Activated CD4-positive, CD25-positive, alpha-beta regulatory T cell treated with anti-CD3 and anti-CD28 coated beads, Interleukin-2, amount 50 U/mL, for 24 hours (primary cell): ENCODE results near the gene CAPSL.
"Not testable (repeated sequence)": the region's sequence is repeated elsewhere in the genome, so short reads cannot be mapped to it uniquely, and the experiment has no call there.

Experiments
- ATAC-seq, 2 donors: fragments of 150-1000 bp; cut with Tn5 transposase; one replicate each; pipeline ENCODE4 v1.10.0; 2021; ENCODE audit warnings: mild to moderate bottlenecking in 1 of 2, moderate library complexity in 1 of 2

CAPSL gene

DNA sequence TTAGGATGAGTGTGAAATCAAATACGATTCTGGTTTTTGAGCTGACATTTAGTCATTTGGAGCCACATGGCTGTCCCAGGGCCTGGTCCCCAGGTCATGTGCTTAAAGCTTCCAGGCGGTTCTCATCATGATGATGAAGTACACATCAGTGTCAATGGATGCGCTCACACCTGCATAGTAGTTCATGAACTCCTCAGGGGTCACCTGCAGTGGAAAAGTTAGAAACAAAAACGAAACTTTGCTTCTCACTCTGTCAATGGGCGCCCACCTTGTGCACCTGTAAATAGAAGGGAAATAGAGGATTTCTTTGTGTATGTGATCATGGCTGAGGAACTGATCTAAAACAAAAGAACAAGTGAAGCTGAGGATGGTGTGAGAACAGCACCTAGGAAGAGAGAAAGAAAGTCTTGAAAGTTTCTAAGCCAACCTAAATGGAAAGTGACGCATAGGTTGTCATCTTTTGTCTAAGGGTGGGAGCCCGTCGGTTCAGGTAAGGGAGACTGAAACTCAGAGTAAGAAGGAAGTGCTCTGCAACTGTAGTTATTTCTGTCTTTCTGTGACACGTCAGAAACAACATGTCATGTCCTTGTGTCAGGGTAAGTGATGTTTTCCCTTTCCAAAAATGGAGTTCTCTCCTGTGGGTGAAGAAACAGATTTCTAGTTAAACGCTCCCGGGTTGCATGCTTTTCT lies 33.8 kb downstream of the CAPSL start:
- ATAC-seq, result peak; percentile 75 to 82

DNA sequence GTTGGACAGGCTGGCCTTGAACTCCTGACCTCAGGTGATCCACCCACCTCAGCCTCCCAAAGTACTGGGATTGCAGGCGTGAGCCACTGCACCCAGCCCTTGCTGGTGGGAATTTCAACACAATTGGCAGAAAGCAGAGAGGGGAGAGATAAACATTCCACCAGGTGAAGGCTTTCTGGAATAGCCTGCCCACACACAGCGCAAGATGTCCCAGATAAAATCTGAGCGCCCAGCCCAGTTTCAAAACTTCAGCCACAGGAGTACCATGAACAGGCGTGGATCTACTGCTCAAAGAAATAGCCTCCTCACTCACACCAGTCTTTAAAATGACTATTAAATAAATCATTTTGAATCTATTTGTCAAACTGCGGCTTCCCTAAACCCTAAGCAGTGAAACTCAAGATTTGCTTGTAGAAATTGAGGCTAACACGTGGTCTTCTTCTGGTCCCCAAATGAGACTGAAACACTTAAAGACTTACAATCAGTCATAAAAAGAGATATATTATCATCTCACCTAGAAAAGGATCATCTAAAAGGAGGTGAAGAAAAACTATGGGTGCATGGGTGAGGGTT lies 34.7 kb downstream of the CAPSL start:
- no peak for ATAC-seq

DNA sequence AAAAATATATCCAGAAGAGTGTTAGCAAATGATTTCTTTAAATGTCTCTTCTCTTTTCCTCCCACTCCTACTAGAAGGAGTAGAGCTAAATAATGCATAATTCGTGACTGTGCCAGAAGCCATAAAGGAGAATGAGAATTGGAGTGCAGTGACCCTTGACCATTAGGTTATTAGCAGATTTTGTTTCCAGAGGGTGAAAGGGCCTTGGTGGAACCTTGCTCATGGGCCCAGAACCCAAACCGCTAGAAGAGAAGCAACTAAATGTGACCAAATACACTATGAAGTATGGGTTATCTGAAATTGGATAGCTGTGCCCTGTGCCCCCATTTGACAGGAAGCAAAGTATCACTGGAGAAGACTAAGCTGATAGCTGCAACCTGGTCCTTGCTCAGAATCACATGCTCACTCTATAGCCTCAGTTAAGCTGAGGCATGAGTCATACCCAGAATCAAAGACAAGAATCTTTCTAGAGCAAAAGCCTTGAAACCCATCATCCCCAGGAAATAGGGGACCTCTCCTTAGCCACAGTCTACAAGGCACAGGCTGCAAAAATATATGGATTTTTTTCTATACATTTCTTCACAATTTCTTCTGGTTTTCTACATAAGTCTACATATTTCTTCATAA lies 36.3 kb downstream of the CAPSL start:
- ATAC-seq, result peak; percentile 61 to 63

DNA sequence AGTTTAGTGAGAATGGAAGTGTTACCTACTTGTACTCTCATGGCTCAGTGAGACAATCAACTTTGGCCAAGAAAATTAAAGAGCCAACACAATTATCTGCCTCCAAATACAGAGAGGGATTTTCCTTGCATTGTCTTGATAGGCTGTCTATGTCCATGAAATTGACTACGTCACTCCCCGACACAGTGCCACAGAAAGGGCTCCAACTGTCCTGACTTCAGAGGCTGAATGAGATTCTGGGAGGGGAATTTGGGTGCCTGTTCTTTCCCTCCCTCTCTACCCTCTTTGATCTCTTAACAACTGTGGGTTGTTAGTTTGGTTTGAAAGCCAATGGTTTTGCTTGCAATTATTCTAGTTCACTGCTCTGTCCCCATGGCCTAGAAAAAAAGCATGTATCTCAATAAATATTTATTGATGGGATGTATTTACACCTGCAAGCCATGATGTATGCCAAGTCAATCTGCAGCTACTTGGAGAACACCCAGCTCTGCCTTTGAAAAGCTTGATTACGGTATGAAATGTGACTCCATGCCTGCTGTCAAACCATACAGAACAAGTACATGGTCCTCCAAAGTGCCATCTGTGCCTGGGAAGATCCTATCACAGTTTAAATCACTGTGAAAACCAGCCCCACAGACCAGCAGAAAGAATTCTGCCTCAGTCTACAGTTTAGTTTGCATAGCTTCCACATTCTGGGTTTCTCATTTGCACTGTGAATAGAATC lies 37.3 kb downstream of the CAPSL start:
- ATAC-seq, result no peak

DNA sequence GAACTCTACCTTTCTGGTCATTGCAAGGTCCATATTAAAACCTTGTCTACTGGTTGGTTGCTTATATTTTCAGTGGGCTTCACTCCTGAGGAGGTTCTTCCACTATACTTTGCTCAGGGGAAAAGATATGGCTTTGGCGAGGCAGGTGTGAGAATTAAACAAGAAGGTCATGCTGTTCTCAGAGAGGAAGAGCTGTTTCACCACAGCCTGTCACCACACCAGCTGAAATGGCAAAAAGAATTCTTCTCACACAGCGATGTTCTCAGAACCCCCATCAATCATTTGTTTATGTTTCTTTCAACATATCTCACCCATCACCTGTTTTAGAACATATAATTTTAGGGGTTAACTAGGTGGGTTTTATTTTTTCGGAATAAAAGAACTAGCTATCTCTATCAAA lies 38.6 kb downstream of the CAPSL start:
- ATAC-seq, result no peak

DNA sequence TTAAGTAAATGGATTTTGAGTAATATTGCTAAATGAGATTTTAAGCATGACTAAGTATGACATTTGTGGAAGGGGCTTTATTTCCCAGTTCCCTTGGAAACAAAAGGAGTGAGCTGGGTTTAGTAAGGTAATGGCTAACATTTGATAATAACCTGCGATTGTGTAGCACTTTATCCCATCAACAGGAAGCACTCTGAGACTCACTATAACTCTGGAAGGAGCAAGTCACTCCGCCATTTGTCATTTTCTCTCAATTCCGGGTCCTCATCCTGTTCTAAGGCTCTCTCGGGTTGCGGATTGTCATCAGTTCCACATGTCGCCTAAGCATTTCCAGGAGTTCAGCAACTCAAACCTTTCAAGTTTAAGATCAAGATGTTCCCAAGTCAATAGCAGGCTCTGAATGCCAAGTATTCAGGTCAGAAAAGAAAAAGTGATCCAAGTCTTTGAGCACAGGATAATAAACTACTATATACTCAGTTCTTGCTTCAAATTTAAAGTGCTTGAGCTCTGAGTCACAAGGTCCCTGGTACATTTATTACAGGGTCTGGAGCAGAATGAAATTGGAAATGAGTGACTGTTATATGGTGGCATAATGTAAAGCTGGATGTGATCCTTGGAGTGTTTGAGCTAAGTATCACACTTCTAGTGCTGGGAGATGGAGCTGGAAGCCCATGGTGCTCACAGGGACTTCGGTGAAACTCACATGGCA lies 39.3 kb downstream of the CAPSL start:
- ATAC-seq, result no peak

DNA sequence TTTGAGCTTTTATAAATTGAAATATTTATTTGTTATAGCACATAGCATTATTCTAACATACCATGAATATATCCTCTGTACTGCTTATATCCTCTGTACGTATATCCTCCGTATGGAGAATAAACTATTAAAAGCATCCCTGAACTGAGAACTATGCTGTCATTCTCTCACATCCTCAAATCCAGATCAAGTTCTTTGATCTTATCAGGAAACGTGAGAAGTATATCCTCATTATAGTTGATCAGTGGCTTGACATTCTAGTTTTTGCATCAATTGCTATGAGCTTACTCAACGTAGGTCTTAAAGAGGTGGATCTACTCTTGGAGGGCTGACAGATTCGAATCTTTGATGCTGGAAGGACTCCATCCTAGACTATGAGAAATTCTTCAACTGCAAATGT lies 44.3 kb downstream of the CAPSL start:
- no peak for ATAC-seq

DNA sequence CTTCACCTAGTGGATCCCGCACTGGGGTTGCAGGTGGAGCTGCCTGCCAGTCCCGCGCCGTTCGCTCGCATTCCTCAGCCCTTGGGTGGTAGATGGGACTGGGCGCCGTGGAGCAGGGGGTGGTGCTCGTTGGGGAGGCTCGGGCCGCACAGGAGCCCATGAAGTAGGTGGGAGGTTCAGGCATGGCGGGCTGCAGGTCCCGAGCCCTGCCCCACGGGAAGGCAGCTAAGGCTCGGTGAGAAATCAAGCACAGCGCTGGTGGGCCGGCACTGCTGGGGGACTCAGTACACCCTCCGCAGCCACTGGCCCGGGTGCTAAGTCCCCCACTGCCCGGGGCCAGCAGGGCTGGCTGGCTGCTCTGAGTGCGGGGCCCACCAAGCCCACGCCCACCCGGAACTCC lies 45.6 kb downstream of the CAPSL start:
- not testable (repeated sequence) for ATAC-seq

DNA sequence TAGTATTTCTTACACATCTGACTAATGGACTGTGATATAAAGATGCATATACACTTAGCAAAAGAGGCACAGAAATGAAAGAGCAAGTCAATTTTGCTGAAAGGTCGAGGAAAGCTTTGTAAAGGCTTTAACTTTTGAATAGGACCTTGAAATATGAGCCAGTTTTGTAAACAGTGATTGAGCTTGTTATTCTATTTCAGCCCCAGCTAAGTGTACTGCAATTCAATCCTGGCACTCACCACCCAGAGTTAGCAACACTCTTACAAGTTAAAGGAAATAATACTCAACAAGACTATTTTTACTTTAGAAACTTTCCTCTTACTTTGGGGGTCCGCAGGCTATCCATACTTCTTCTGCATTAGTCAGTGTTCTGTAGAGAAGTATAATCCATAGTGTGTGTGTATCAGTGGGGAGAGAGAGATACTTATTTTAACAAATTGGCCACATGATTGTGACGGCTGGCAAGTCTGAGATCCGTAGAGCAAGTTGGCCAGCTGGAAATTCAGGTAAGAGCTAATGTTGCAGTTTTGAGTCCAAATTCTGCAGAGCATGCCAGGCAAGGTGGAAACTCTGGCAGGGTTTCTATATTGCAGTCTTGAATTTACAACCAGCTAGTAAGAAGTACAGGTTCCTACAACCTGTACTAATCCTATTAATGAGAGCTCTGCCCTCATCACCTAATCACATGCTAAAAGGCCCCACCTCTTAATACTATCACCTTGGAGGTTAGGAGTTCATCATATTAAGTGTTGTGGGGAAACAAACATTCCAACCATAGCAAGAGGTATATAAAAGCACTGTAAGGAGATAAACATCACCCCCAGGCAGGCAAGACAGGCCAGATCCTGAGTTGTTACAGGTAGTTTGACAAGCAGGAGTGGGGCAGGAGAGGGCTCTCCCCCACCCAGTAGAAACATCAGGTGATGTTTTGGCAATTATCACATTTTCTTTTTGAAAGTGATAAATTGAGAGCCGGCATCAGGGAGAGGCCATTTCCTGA lies 48.1 kb downstream of the CAPSL start:
- no peak for ATAC-seq

DNA sequence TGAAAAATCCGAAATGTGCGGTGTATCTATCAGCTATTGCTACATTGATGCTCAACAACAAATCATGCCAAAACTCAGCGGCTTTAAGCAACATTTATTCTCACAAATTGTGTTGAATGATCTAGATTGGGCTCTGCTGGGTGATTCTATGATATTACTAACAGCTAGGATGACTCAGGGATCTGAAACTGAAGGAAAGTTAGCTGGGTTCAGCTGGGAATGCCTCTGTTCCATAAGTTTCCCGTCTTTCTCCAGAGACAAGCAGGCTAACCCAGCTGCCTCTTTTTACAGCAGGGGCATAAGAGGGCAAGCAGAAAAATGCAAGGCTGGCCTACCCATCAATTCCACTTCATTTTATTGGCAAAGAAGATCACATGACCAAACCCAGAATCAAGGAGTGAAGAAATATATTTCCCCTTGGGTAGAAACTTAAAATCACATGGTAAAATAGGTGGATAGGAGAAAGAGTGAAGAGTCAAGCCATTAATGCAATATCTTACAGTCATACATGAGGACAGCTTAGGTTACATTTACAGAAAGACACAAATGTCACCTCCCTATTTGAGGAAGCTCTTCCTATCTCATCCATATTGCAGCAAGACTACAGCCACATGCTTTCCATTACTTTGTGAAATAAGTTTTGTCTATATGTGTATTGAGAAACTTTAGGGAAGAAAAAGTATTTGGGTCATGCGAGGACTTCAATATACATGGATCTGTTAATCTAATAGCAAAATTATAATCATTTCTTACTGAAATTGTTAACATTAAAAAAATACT lies 50.9 kb downstream of the CAPSL start:
- no peak for ATAC-seq

DNA sequence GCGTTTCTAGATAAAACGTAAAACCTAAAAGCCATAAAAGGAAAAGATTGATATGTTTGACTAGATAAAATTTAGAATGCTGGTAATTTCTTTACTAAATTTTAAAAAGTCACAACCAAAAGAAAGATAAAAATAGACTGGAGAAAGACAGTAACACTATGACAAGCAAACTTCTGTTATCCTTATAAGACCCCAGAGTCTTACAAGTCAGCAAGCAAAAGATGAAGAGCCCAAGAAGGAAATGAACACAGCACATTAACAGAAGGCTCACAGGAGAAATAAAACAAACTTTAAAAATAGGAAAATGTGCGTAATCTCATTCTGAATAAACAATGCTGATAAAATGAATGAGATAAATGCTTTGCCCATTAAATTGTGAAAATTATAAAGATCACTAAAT lies 52.0 kb downstream of the CAPSL start:
- no peak for ATAC-seq

DNA sequence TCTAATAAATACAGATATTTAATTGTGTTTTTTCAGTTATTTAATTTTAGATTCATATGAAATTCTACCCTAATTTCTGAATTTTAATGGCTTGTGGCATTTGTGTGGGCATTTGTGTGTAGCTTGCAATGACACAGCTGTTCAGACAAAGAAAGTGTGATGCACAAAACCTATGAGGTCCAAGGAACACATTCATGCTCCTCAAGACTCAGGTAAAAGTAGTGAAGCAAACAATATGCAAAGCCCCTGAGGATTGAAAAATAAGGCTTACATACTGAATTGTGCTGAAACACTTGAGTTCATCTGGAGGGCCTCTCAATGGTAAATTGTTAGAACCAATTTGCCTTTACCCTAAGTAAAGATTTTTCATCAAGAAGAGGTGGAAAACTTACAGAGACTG lies 53.6 kb downstream of the CAPSL start:
- no peak for ATAC-seq

DNA sequence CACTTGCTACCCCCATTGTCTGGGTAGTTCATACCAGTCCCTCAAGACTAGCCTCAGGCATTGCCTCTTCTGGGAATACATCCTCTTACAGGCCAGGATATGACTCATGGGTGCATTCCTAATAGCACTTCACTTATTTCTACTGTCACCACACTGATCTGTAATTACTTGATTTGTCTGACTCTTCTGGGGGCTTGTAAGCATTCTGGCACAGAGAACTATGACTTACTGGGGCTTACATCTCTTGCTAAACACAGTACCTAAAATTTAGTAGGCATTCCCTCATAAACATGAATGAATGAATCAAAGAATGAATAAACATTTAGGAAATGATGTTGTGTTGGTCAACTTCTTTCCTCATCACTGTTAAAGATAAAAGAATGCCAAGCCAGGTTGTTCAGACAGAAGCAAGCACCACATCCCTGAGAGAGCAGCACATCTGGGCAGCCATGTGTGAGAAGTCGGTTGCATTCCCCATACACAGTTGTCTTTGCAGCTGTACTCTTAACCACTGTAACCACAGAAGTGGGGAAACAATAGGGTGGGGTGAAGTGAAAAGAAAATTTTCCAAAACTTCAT lies 54.1 kb downstream of the CAPSL start:
- peak; percentile 71 to 75 for ATAC-seq

DNA sequence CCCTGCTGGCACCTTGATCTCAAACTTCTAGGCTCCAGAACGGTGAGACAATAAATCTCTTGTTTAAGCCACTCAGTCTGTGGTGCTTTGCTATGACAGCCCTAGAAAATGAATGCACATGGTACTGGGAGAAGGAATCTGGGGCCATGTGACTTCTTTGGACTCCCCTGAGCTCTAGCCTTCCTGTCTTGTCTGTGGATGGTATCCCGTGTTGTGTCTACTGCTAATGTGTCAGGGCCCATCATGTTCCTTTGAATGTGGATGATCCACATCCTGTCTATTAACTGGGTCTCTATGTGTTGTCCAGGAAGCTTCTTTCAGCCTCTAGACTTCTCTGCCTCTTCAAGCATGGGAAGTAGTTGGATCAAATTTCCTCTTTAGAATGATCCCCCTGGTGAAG lies 56.7 kb downstream of the CAPSL start:
- no peak for ATAC-seq

DNA sequence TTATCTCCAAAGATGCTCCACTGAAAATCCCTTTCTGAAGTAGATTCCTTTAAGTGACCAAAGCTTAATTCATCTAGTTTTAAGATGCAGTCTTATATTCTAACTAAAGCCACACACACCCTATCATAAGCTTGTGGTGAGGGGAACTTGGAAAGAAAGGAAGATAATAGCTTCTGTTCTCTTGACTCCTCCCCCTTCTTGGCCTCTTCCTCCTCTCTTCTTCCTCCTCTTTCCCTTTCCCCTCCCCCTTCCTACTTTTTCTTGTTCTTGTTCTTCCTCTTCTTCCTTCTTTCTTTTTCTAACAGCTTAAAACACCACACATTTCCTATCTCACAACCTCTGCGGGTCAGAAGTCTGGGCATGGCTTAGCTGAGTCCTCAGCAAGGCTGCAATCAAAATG lies 58.3 kb downstream of the CAPSL start:
- ATAC-seq, result no peak

DNA sequence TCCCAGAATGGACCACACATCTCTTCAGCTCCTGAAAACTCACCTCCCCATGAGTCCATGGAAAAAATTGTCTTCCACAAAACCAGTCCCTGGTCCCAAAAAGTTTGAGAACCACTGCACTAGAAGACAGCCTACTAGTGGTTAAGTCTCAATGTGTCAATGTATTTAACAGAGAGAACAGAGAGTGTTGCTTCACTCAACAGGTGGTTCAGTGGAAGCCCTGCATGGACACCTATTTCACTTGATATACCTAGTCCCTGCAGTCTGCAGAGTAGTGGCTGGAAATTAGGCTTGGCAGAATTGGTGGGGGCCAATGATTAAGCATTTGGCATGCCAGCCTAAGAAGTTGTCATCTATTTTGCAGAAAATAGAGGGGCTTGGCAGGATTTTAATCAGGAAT lies 58.8 kb downstream of the CAPSL start:
- no peak for ATAC-seq

DNA sequence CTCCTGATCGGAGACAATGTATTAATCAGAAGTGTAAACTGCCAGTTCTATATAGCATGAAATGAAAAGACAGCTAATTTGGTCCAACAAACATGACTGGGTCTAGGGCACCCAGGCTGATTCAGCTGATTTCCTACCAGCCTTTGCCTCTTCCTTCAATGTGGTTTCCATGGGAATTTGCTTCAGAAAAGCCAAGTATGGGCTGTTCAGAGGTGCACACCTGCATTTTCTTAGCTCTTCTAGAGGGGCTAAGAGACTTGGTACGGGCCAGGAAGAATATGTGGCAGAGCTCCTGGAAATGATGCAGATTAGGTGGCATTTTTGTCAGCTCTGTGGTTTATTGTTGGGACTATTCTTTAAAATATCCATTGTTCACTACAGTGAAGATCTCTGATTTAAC lies 59.3 kb downstream of the CAPSL start:
- no peak for ATAC-seq

DNA sequence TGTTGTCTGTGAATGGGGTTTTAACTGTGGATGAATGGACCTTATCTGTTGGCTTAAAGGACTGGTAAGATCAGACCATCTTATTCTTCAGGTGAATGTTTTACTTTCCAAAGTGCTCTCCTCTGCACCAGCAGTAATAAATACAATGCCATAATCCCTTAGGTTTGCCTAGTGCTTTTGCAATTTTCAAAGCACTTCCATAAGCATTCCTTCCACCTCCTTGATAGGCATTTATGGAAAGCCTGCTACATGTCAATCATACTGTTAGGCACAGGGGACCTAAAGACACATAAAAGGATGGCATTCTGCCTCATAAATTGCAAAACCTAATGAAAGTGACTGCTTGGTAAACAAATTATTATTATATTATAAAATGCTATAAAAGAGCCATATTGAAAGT lies 60.3 kb downstream of the CAPSL start:
- ATAC-seq, result no peak

DNA sequence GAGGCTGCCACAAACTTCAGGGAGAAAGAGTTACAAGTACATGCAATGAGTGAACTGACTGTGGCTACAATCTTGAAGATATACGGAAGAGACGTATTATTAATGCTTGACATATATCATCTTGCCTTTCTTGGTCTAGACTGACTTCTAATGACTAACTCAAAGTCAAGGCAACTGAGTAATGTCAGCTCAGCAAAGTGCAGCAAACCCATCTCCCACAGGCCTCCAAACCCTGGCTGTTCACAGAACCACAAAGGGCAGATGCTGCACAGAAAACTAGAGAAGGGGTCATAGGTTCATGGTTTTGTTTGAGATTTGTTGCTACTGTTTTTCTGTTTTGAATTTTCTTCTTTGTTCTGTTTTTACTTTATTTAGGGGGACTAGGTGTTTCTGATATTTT lies 60.8 kb downstream of the CAPSL start:
- ATAC-seq, result peak; percentile 58 to 60

DNA sequence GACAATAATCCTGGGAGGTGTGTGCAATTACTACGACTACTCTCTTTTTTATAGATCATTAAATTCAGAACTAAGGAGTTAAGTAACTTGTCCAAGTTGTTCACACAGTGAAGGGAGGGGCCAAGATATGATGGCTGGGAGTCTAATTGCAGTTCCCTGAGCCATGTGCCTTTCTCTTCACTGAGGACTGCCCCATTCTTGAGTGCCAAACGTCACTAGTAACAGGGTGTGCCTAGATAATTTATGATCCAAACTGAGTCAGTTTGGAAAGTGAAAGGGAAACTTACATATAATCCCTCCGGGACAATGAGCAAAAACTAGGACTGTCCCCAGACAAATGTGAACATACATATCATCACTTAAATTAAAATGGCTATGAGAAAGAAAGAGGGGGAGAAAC lies 61.5 kb downstream of the CAPSL start:
- peak in 1 of 2 donors; percentile 40 for ATAC-seq

DNA sequence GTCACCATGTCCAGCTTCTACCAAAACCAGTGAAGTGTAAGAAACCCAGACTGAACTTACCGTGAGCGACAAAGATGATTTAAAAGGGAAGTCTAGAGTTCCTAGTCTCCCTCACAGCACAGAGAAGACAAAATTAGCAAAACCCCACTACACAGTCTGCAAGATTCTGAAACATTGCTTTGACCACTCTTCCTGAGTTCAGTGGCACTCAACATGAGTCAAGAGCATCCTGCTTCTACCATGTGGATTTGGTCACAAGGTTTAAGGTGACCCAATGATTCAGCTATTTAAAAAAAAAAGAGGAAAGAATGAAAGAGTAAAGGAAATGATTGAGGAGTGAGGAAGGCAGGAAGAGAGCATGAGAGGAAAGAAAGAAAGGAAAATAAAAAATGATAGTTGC lies 62.0 kb downstream of the CAPSL start:
- ATAC-seq, result no peak
